Osteocyte (in vitro differentiated cells): ENCODE results near the gene ARL14EP. TPM values are rescaled to one million over a fixed set of nuclear protein-coding genes. Genes with fewer than 3 reads are reported as not detected.

ENCODE experiments used
- DNase-seq: peaks from one replicate; pipeline ENCODE4 v3.0.0; 2021; ENCODE audit warnings: mixed read lengths; ENCODE audit not compliant: unreplicated experiment; ENCODE audit errors: extremely low spot score
- H3K27ac Mint-ChIP-seq: one replicate; pipeline ENCODE4 v1.8.0; 2021; ENCODE audit warnings: mild to moderate bottlenecking, mixed read lengths; ENCODE audit not compliant: unreplicated experiment
- H3K27me3 Mint-ChIP-seq: one replicate; pipeline ENCODE4 v1.8.0; 2021; ENCODE audit warnings: mixed read lengths; ENCODE audit not compliant: unreplicated experiment
- H3K36me3 Mint-ChIP-seq: one replicate; pipeline ENCODE4 v1.8.0; 2021; ENCODE audit warnings: mixed read lengths; ENCODE audit not compliant: unreplicated experiment
- H3K4me1 Mint-ChIP-seq: one replicate; pipeline ENCODE4 v1.8.0; 2021; ENCODE audit warnings: mixed read lengths; ENCODE audit not compliant: unreplicated experiment
- H3K4me3 Mint-ChIP-seq: one replicate; pipeline ENCODE4 v1.8.0; 2021; ENCODE audit warnings: mild to moderate bottlenecking, moderate library complexity, mixed read lengths; ENCODE audit not compliant: unreplicated experiment
- H3K9me3 Mint-ChIP-seq: one replicate; pipeline ENCODE4 v1.8.0; 2021; ENCODE audit warnings: mixed read lengths; ENCODE audit not compliant: unreplicated experiment
- total RNA-seq: library from RNA; stranded (reverse); gene quantifications from 2 replicates; pipeline ENCODE4 v1.2.1, GENCODE V29; 2021
- TF ChIP-seq, protein P1 (sequence below): fragments of 200-600 bp; sonication (generic); IDR thresholded peaks from 2 replicates; pipeline ENCODE4 v1.5.0; 2021; ENCODE audit warnings: antibody characterized with exemption, mild to moderate bottlenecking, moderate library complexity

Gene ARL14EP
- total RNA-seq, 1 donor from 2014 or later: 21.7 TPM

- DNase-seq: no peak
- Mint-ChIP-seq H3K27ac (no peak overlapping the region), H3K27me3 (peaks cover 14% of the 10 kb centered on the region)
Observed at GRCh38 chr11:30349885-30350284, 27.0 kb downstream of the ARL14EP start.

DNA sequence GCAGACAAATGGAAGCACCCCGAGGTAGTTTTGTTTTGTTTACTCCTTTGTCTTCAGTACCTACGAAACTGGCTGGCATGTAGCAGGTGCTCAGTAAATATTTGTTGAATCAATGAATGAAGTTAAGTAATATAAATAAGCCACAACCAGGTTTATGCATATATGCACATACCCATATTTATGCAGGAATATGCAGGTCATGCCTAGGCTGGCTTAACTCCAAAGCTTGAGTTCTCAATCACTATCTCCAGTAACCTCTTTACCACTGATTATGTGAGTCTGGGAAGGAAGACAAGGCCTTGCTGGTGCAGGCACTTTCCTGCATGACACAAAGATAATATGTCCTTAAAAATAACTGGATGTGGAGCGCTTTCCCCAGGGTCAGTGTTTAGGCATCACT lies 27.5 kb downstream of the ARL14EP start:
- no peak overlapping the region for H3K4me3 Mint-ChIP-seq

More at GRCh38 chr11:30349885-30350284, 27.0 kb downstream of the ARL14EP start:
- TF ChIP-seq, protein P1, sequence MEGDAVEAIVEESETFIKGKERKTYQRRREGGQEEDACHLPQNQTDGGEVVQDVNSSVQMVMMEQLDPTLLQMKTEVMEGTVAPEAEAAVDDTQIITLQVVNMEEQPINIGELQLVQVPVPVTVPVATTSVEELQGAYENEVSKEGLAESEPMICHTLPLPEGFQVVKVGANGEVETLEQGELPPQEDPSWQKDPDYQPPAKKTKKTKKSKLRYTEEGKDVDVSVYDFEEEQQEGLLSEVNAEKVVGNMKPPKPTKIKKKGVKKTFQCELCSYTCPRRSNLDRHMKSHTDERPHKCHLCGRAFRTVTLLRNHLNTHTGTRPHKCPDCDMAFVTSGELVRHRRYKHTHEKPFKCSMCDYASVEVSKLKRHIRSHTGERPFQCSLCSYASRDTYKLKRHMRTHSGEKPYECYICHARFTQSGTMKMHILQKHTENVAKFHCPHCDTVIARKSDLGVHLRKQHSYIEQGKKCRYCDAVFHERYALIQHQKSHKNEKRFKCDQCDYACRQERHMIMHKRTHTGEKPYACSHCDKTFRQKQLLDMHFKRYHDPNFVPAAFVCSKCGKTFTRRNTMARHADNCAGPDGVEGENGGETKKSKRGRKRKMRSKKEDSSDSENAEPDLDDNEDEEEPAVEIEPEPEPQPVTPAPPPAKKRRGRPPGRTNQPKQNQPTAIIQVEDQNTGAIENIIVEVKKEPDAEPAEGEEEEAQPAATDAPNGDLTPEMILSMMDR: no peak
- no peaks in the 10 kb centered on the region for H3K4me1 Mint-ChIP-seq
- no peaks in the 10 kb centered on the region for H3K36me3 Mint-ChIP-seq
- H3K9me3 Mint-ChIP-seq: no peaks in the 10 kb centered on the region
- H3K4me3 Mint-ChIP-seq: no peak overlapping the region

DNA sequence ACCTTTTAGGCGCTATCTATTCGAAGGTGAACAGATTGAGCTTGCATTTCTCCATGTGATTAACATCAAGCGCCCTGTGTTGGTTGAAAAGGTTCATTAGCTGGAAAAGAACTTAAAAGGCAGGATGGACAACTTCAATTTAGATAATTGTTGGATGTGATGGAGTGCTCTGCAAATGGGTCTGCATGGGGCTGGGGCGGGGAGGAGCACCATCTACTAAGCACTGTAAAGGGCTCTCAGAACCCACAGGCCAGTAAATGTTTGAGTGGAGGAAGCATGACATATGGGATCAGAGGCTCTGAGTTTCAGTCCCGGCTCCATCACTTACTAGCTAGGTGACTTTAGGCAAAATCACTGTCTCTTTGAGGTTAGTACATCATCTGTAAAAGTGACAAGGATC lies 28.2 kb downstream of the ARL14EP start:
- H3K27ac Mint-ChIP-seq: no peak overlapping the region
- DNase-seq: no peak
- H3K4me3 Mint-ChIP-seq: no peak overlapping the region
- peaks cover 17% of the 10 kb centered on the region for H3K27me3 Mint-ChIP-seq
- TF ChIP-seq, protein P1: no peak
- H3K36me3 Mint-ChIP-seq: no peaks in the 10 kb centered on the region
- no peaks in the 10 kb centered on the region for H3K9me3 Mint-ChIP-seq
- H3K4me1 Mint-ChIP-seq: no peaks in the 10 kb centered on the region

More for the DNA sequence above, 27.5 kb downstream of the ARL14EP start:
- Mint-ChIP-seq H3K4me1 (no peaks in the 10 kb centered on the region), H3K27me3 (peaks cover 14% of the 10 kb centered on the region), H3K36me3 (no peaks in the 10 kb centered on the region), H3K9me3 (no peaks in the 10 kb centered on the region), H3K27ac (no peak overlapping the region)
- DNase-seq: no peak
- TF ChIP-seq, protein P1: no peak

DNA sequence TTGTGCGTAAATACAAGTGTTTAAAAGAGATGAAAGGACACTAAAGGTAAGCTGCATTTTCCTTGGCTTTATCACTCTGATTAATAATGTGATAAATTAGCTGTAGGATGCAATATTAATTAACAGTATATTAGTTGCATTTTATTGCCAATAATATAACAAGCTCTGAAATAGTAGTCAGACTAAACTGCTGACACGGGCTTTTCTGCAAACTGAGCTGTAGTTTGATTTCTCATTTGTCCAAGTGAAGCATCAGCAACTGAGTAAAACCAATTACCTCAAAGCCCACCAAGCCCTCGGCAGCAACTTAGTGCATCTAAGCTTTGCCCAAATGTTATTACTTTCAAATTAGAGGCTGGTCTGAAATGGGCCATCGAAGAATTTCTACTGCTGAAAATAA lies 33.5 kb downstream of the ARL14EP start:
- Mint-ChIP-seq H3K36me3 (no peaks in the 10 kb centered on the region), H3K4me3 (no peak overlapping the region), H3K27me3 (peaks cover 26% of the 10 kb centered on the region), H3K27ac (no peak overlapping the region), H3K4me1 (no peaks in the 10 kb centered on the region), H3K9me3 (no peaks in the 10 kb centered on the region)
- DNase-seq: no peak
- TF ChIP-seq, protein P1: no peak

- no peak overlapping the region for H3K4me3 Mint-ChIP-seq
- TF ChIP-seq, protein P1: no peak
- no peak for DNase-seq
- H3K4me1 Mint-ChIP-seq: no peaks in the 10 kb centered on the region
- H3K9me3 Mint-ChIP-seq: no peaks in the 10 kb centered on the region
- no peak overlapping the region for H3K27ac Mint-ChIP-seq
- H3K36me3 Mint-ChIP-seq: no peaks in the 10 kb centered on the region
- peaks cover 18% of the 10 kb centered on the region for H3K27me3 Mint-ChIP-seq
Observed at GRCh38 chr11:30357872-30358271, 35.0 kb downstream of the ARL14EP start.
